ENCODE results near the gene FNTB. TPM values are rescaled to one million over a fixed set of nuclear protein-coding genes. Genes with fewer than 3 reads are reported as not detected.

FNTB gene
- polyA plus RNA-seq, 1 experiment = 17.3 TPM

GRCh38 chr14:64953310-64953654 lies 33.4 kb upstream of the FNTB start:
- H3K27ac ChIP-seq (ENCODE audit: low read depth, low read length) = no peak overlapping the region
- CTCF ChIA-PET = interaction anchor here (0.8 to 1.6 kb wide), 2 partner anchors 61 to 67 kb away, joined by 3 to 10 read pairs; no protein-coding TSS in a partner anchor
- DNase-seq (ENCODE audit: low read depth, low spot score) = no peak
- H3K27me3 ChIP-seq (ENCODE audit: control insufficient read depth, insufficient read depth, low read length) = no peaks in the 10 kb centered on the region
- no peak for TF ChIP-seq CTCF (IDR thresholded peaks at IDR 0.05; ENCODE audit: low read depth, low read length)
- H3K4me3 ChIP-seq (ENCODE audit: low read depth, low read length) = no peak overlapping the region
- POLR2A ChIA-PET = no interaction called here
- H3K9me3 ChIP-seq (ENCODE audit: control insufficient read depth, insufficient read depth, low read length) = no peaks in the 10 kb centered on the region

- ChIA-PET POLR2A (no interaction called here), CTCF (interaction anchor here (0.8 to 1.6 kb wide), 2 partner anchors 62 to 66 kb away, joined by 3 to 10 read pairs; no protein-coding TSS in a partner anchor)
- Histone ChIP-seq H3K27me3 (ENCODE audit: control insufficient read depth, insufficient read depth, low read length) (no peaks in the 10 kb centered on the region), H3K4me3 (ENCODE audit: low read depth, low read length) (no peak overlapping the region), H3K27ac (ENCODE audit: low read depth, low read length) (no peak overlapping the region), H3K9me3 (ENCODE audit: control insufficient read depth, insufficient read depth, low read length) (no peaks in the 10 kb centered on the region)
- no peak for DNase-seq (ENCODE audit: low read depth, low spot score)
- TF ChIP-seq CTCF (IDR thresholded peaks at IDR 0.05; ENCODE audit: low read depth, low read length) = no peak
Observed at GRCh38 chr14:64953661-64954060, 33.0 kb upstream of the FNTB start.

GRCh38 chr14:64954491-64955240 lies 32.0 kb upstream of the FNTB start:
- Histone ChIP-seq H3K4me3 (ENCODE audit: low read depth, low read length) (no peak overlapping the region), H3K27me3 (ENCODE audit: control insufficient read depth, insufficient read depth, low read length) (no peaks in the 10 kb centered on the region), H3K27ac (ENCODE audit: low read depth, low read length) (no peak overlapping the region), H3K9me3 (ENCODE audit: control insufficient read depth, insufficient read depth, low read length) (no peaks in the 10 kb centered on the region)
- ChIA-PET CTCF (no interaction called here), POLR2A (no interaction called here)
- no peak for DNase-seq (ENCODE audit: low read depth, low spot score)
- no peak for TF ChIP-seq CTCF (IDR thresholded peaks at IDR 0.05; ENCODE audit: low read depth, low read length)

- no peak overlapping the region for H3K27ac ChIP-seq (ENCODE audit: low read depth, low read length)
- no peaks in the 10 kb centered on the region for H3K9me3 ChIP-seq (ENCODE audit: control insufficient read depth, insufficient read depth, low read length)
- ChIA-PET CTCF (no interaction called here), POLR2A (no interaction called here)
- no peak for DNase-seq (ENCODE audit: low read depth, low spot score)
- no peak for TF ChIP-seq CTCF (IDR thresholded peaks at IDR 0.05; ENCODE audit: low read depth, low read length)
- no peaks in the 10 kb centered on the region for H3K27me3 ChIP-seq (ENCODE audit: control insufficient read depth, insufficient read depth, low read length)
- H3K4me3 ChIP-seq (ENCODE audit: low read depth, low read length) = no peak overlapping the region
Observed at GRCh38 chr14:64955297-64955696, 31.4 kb upstream of the FNTB start.

GRCh38 chr14:64956697-64957406 lies 29.8 kb upstream of the FNTB start:
- CTCF ChIA-PET = interaction anchor here (0.9 kb wide), 1 partner anchor 18 kb away, joined by 3 read pairs; no protein-coding TSS in a partner anchor
- Histone ChIP-seq H3K27ac (ENCODE audit: low read depth, low read length) (no peak overlapping the region), H3K9me3 (ENCODE audit: control insufficient read depth, insufficient read depth, low read length) (no peaks in the 10 kb centered on the region), H3K4me3 (ENCODE audit: low read depth, low read length) (no peak overlapping the region), H3K27me3 (ENCODE audit: control insufficient read depth, insufficient read depth, low read length) (no peaks in the 10 kb centered on the region)
- DNase-seq (ENCODE audit: low read depth, low spot score) = no peak
- POLR2A ChIA-PET = no interaction called here
- no peak for TF ChIP-seq CTCF (IDR thresholded peaks at IDR 0.05; ENCODE audit: low read depth, low read length)
